COLO829 (cell line): Measurements from ENCODE around the gene CISH.

Source experiments
- DNase-seq: peaks from one replicate; pipeline ENCODE4 v3.0.0; 2012; ENCODE audit warnings: low spot score

CISH gene

GRCh38 chr3:50571486-50571885 is 40.1 kb downstream of the CISH start:
- DNase-seq = no peak

GRCh38 chr3:50570508-50571279 is 40.9 kb downstream of the CISH start:
- no peak for DNase-seq

- DNase-seq = peak; percentile 100
Observed at GRCh38 chr3:50568947-50569749, 42.4 kb downstream of the CISH start, which contains the start of gene HEMK1. Gene HEMK1 (plus strand): TSS chr3:50569522. CDS start chr3:50571105, 1,583 bp downstream.

GRCh38 chr3:50567386-50568167 is 44.0 kb downstream of the CISH start, which contains the start of gene C3orf18:
Gene C3orf18 (minus strand): TSS chr3:50567747. CDS start chr3:50565699, 2,048 bp downstream.
- peak; percentile 69 for DNase-seq

GRCh38 chr3:50567011-50567385 is 44.6 kb downstream of the CISH start:
- no peak for DNase-seq

- no peak for DNase-seq
Observed at GRCh38 chr3:50564321-50564720, 47.3 kb downstream of the CISH start.

GRCh38 chr3:50563867-50564266 is 47.7 kb downstream of the CISH start:
- DNase-seq = no peak

GRCh38 chr3:50562861-50563260 is 48.7 kb downstream of the CISH start:
- DNase-seq = no peak

GRCh38 chr3:50559702-50560101 is 51.9 kb downstream of the CISH start:
- no peak for DNase-seq

GRCh38 chr3:50557915-50558314 is 53.7 kb downstream of the CISH start:
- no peak for DNase-seq

GRCh38 chr3:50557106-50557505 is 54.5 kb downstream of the CISH start:
- DNase-seq = no peak
